Measurements from ENCODE around the gene WWC2.

GRCh38 chr4:183343730-183344129 lies 244.7 kb downstream of the WWC2 start:
- TF ChIP-seq CTCF (IDR thresholded peaks at IDR 0.05) (no peak), POLR2A (IDR thresholded peaks at IDR 0.05) (no peak)
